Neuronal stem cell (in vitro differentiated cells): Measurements from ENCODE around the gene RAB11FIP4.

ENCODE experiments used
- DNase-seq: peaks from one replicate; pipeline ENCODE4 v3.0.0-alpha.2; 2013; ENCODE audit warnings: low spot score
- H2AFZ ChIP-seq: one replicate; pipeline ENCODE4 v1.6.1; 2013; ENCODE audit warnings: mild to moderate bottlenecking, low read length, inconsistent platforms
- H2AK5ac ChIP-seq: 2 replicates; pipeline ENCODE4 v1.6.1; 2013; ENCODE audit warnings: low read depth, mild to moderate bottlenecking, inconsistent platforms, low read length, moderate library complexity, mixed read lengths
- H2BK120ac ChIP-seq: 2 replicates; pipeline ENCODE4 v1.6.1; 2013; ENCODE audit warnings: low read depth, mild to moderate bottlenecking, inconsistent platforms, low read length, moderate library complexity, mixed read lengths
- H2BK12ac ChIP-seq: one replicate; pipeline ENCODE4 v1.6.1; 2013; ENCODE audit warnings: low read length, inconsistent platforms
- H2BK15ac ChIP-seq: 2 replicates; pipeline ENCODE4 v1.6.1; 2013; ENCODE audit warnings: mild to moderate bottlenecking, low read length, inconsistent platforms, mixed read lengths
- H2BK5ac ChIP-seq: one replicate; pipeline ENCODE4 v1.6.1; 2013; ENCODE audit warnings: inconsistent platforms, mild to moderate bottlenecking, low read length, moderate library complexity
- H3K14ac ChIP-seq: one replicate; pipeline ENCODE4 v1.6.1; 2013; ENCODE audit warnings: low read length, inconsistent platforms
- H3K18ac ChIP-seq: 2 replicates; pipeline ENCODE4 v1.6.1; 2013; ENCODE audit warnings: low read length, inconsistent platforms
- H3K23ac ChIP-seq: 2 replicates; pipeline ENCODE4 v1.6.1; 2013; ENCODE audit warnings: low read depth, mild to moderate bottlenecking, mixed read lengths, low read length, inconsistent platforms; ENCODE audit not compliant: poor library complexity
- H3K27ac ChIP-seq: replicated peaks from 3 replicates; pipeline ENCODE4 v1.5.1; 2013; ENCODE audit warnings: low read length, inconsistent platforms
- H3K27me3 ChIP-seq, 3 experiments: 2 replicates each; pipeline ENCODE4 v1.6.1; 2013; ENCODE audit warnings: low read length in 3 of 3, mild to moderate bottlenecking in 2 of 3, inconsistent platforms in 1 of 3, low read depth in 1 of 3, mixed read lengths in 1 of 3, moderate library complexity in 1 of 3; ENCODE audit not compliant: control insufficient read depth in 3 of 3, insufficient read depth in 3 of 3
- H3K36me3 ChIP-seq, 2 donors: replicated peaks in 1 of 2; 2 replicates each; pipeline ENCODE4 v1.6.1; 2013; ENCODE audit warnings: low read length in 2 of 2; ENCODE audit not compliant: control insufficient read depth in 2 of 2, insufficient read depth in 2 of 2
- H3K4ac ChIP-seq: 2 replicates; pipeline ENCODE4 v1.6.1; 2013; ENCODE audit warnings: inconsistent platforms, mild to moderate bottlenecking, low read length, moderate library complexity
- H3K4me1 ChIP-seq, 2 donors: 1 replicate in 1 of 2; 2 replicates in 1 of 2; pipeline ENCODE4 v1.6.1; 2013; ENCODE audit warnings: low read length in 2 of 2, low read depth in 1 of 2; ENCODE audit not compliant: control insufficient read depth in 2 of 2, insufficient read depth in 1 of 2
- H3K4me2 ChIP-seq: one replicate; pipeline ENCODE4 v1.6.1; 2013; ENCODE audit warnings: mild to moderate bottlenecking, low read length, inconsistent platforms; ENCODE audit not compliant: insufficient read depth, poor library complexity, severe bottlenecking
- H3K4me3 ChIP-seq, 2 donors: 2 replicates each; pipeline ENCODE4 v1.5.1; 2013; ENCODE audit warnings: low read length in 2 of 2, mild to moderate bottlenecking in 2 of 2, inconsistent platforms in 1 of 2, moderate library complexity in 1 of 2
- H3K79me1 ChIP-seq: one replicate; pipeline ENCODE4 v1.6.1; 2013; ENCODE audit warnings: low read depth, mild to moderate bottlenecking, inconsistent platforms, low read length, moderate library complexity
- H3K9ac ChIP-seq: one replicate; pipeline ENCODE4 v1.6.1; 2013; ENCODE audit warnings: mild to moderate bottlenecking, low read depth, low read length, inconsistent platforms; ENCODE audit not compliant: poor library complexity
- H3K9me3 ChIP-seq, 2 donors: replicated peaks in 1 of 2; 2 replicates each; pipeline versions ENCODE3 to v1.6.1; 2013; ENCODE audit warnings: low read length in 2 of 2, mild to moderate bottlenecking in 2 of 2, inconsistent platforms in 1 of 2, low read depth in 1 of 2, mixed read lengths in 1 of 2, moderate library complexity in 1 of 2; ENCODE audit not compliant: control insufficient read depth in 2 of 2, insufficient read depth in 1 of 2
- H4K8ac ChIP-seq: one replicate; pipeline ENCODE4 v1.6.1; 2013; ENCODE audit warnings: low read depth, mild to moderate bottlenecking, inconsistent platforms, low read length, moderate library complexity
- H4K91ac ChIP-seq: one replicate; pipeline ENCODE4 v1.6.1; 2013; ENCODE audit warnings: low read length, low read depth, mild to moderate bottlenecking, inconsistent platforms; ENCODE audit not compliant: poor library complexity
- WGBS, 2 donors: extraction: QIAGEN DNeasy Blood & Tissue Kit; methylation state at CpG; one replicate each; pipeline ENCODE4 v1.1.7; 2013; ENCODE audit warnings: missing lambda C conversion rate in 2 of 2, mixed read lengths in 1 of 2; ENCODE audit not compliant: insufficient read length in 2 of 2, insufficient replicate concordance in 1 of 2; ENCODE audit errors: extremely low coverage in 2 of 2; 5-methylcytosine and 5-hydroxymethylcytosine counted together

Gene RAB11FIP4

DNA sequence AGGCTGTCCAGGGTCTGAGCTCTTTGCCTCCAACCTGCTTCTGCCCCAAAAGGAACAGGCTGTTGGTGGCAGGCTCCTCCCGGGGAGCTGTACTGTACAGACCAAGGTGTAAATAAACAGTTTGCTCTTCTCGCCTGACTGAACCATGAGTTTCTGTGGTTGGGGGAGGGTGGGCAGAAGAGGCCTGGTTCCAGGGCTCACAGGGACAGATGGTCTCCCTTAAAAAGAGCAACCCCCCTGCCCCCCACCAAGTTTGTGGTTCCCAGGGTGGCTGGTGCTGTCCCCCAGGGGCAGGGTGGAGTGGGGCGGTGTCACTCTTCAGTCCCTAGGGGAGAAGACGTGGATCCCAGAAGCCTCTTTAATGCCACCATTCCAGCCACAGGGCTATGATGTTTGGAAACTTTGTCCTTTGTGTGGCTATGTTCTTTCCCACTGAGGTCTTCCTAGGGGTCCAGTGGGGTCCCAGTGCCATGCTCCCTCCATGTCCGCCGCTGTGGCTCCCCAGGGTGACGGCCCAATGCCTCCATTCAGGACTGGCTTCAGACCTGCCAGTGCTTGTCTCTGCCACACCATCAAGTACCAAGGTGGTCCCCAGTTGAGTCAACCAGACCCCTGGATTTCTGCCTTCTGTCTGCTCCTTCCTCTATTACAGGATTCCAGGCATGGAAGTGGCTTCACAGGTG is 146.7 kb downstream of the RAB11FIP4 start:
- Histone ChIP-seq H3K9ac (no peak overlapping the region), H3K27me3 (no peaks in the 10 kb centered on the region), H4K91ac (no peak overlapping the region), H3K27ac (no peak overlapping the region), H2BK5ac (no peak overlapping the region), H2BK12ac (no peak overlapping the region), H3K4me1 (peaks cover 4 to 6% of the 10 kb centered on the region in 2 donors), H4K8ac (no peak overlapping the region), H3K36me3 (no peaks in the 10 kb centered on the region), H3K4me2 (no peak overlapping the region), H3K18ac (no peak overlapping the region), H3K9me3 (peaks cover 0 to 4% of the 10 kb centered on the region in 2 donors), H2AFZ (no peak overlapping the region), H2AK5ac (no peak overlapping the region), H3K4me3 (no peak overlapping the region), H3K79me1 (no peaks in the 10 kb centered on the region), H3K23ac (peak overlapping the region; percentile 58), H3K14ac (no peak overlapping the region), H3K4ac (no peak overlapping the region), H2BK120ac (no peak overlapping the region), H2BK15ac (no peak overlapping the region)
- WGBS, 2 donors, result no CpG with 5 or more reads among the region's 7 CpGs
- no peak for DNase-seq

GRCh38 chr17:31540602-31541307 is 149.3 kb downstream of the RAB11FIP4 start:
- no CpG with 5 or more reads among the region's 9 CpGs for WGBS, 2 donors

DNA sequence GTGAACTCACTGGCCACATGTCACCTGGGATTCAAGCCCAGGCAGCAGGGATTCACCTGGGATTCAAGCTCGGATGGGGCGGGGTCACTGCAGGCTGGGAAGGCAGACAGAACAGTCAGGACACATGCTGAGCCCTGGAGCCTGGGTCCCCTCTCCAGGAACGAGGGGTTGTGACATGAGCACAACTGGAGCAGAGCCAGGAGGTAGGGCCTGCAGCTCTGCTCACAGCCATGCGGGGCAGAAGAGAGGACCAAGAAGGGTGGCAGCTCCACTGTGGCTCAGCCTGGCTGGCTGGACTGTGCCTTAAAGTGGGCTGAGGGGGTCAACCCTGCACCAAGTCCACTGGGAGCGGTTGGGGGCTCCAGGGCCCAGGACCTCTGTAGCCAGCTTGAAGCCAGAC is 150.1 kb downstream of the RAB11FIP4 start:
- Histone ChIP-seq H2BK12ac (no peak overlapping the region), H2BK15ac (peak overlapping the region; percentile 83), H3K4me3 (no peak overlapping the region), H3K9me3 (peaks cover 0 to 4% of the 10 kb centered on the region in 2 donors), H3K4ac (no peak overlapping the region), H2BK120ac (peak overlapping the region; percentile 82), H3K4me1 (peaks cover 0 to 2% of the 10 kb centered on the region in 2 donors), H4K8ac (no peak overlapping the region), H3K14ac (no peak overlapping the region), H3K36me3 (no peaks in the 10 kb centered on the region), H3K4me2 (no peak overlapping the region), H3K18ac (peak overlapping the region; percentile 54), H2AFZ (no peak overlapping the region), H3K27ac (no peak overlapping the region), H3K9ac (no peak overlapping the region), H2AK5ac (peak overlapping the region; percentile 71), H2BK5ac (no peak overlapping the region), H3K23ac (peak overlapping the region; percentile 81), H3K27me3 (no peaks in the 10 kb centered on the region), H3K79me1 (no peaks in the 10 kb centered on the region), H4K91ac (no peak overlapping the region)
- DNase-seq, result no peak
- no CpG with 5 or more reads among the region's 5 CpGs for WGBS, 2 donors

More at GRCh38 chr17:31540602-31541307, 149.3 kb downstream of the RAB11FIP4 start:
- Histone ChIP-seq H2AFZ (no peak overlapping the region), H3K79me1 (no peaks in the 10 kb centered on the region), H3K36me3 (no peaks in the 10 kb centered on the region), H3K18ac (peak overlapping the region; percentile 59), H3K4me2 (no peak overlapping the region), H2BK15ac (no peak overlapping the region), H3K9ac (no peak overlapping the region), H2BK12ac (no peak overlapping the region), H2BK120ac (no peak overlapping the region), H3K27ac (no peak overlapping the region), H4K8ac (no peak overlapping the region), H3K23ac (no peak overlapping the region), H3K4me3 (peak overlapping the region in 1 of 2 donors; percentile 46), H2AK5ac (peak overlapping the region; percentile 7), H3K4ac (no peak overlapping the region), H3K4me1 (peaks cover 0 to 2% of the 10 kb centered on the region in 2 donors), H3K9me3 (peaks cover 0 to 4% of the 10 kb centered on the region in 2 donors), H3K14ac (no peak overlapping the region), H2BK5ac (no peak overlapping the region), H4K91ac (no peak overlapping the region), H3K27me3 (no peaks in the 10 kb centered on the region)
- no peak for DNase-seq

- Histone ChIP-seq H3K4me1 (peaks cover 1 to 4% of the 10 kb centered on the region in 2 donors), H3K9me3 (peaks cover 0 to 4% of the 10 kb centered on the region in 2 donors), H2BK15ac (no peak overlapping the region), H2AFZ (no peak overlapping the region), H3K4me3 (no peak overlapping the region), H3K27me3 (no peaks in the 10 kb centered on the region), H3K23ac (no peak overlapping the region), H3K4me2 (no peak overlapping the region), H2BK5ac (no peak overlapping the region), H3K36me3 (no peaks in the 10 kb centered on the region), H4K91ac (no peak overlapping the region), H3K79me1 (no peaks in the 10 kb centered on the region), H2AK5ac (no peak overlapping the region), H3K4ac (no peak overlapping the region), H4K8ac (no peak overlapping the region), H3K27ac (no peak overlapping the region), H2BK120ac (no peak overlapping the region), H2BK12ac (no peak overlapping the region), H3K9ac (no peak overlapping the region), H3K18ac (no peak overlapping the region), H3K14ac (no peak overlapping the region)
- DNase-seq, result no peak
- WGBS, 2 donors, result no CpG with 5 or more reads among the region's 3 CpGs
Observed at GRCh38 chr17:31544186-31544585, 152.7 kb downstream of the RAB11FIP4 start.
